ENCODE data around the gene CCDC185.

- TF ChIP-seq AEBP2 (tag by site-specific recombination; IDR thresholded peaks at IDR 0.05; ENCODE audit: borderline replicate concordance) = no peak
- no peak for TF ChIP-seq ZSCAN16 (tag by site-specific recombination; IDR thresholded peaks at IDR 0.05)
- TF ChIP-seq MZF1 (tag by site-specific recombination; IDR thresholded peaks at IDR 0.05; ENCODE audit: borderline replicate concordance) = no peak
- TF ChIP-seq ZNF596 (tag by site-specific recombination; IDR thresholded peaks at IDR 0.05) = no peak
- TF ChIP-seq ZBTB17 (tag by site-specific recombination; IDR thresholded peaks at IDR 0.05) = no peak
- no peak for TF ChIP-seq CTCF (tag by site-specific recombination; IDR thresholded peaks at IDR 0.05)
- no peak for TF ChIP-seq ZNF248 (tag by site-specific recombination; IDR thresholded peaks at IDR 0.05)
- TF ChIP-seq KLF17 (tag by site-specific recombination; IDR thresholded peaks at IDR 0.05) = no peak
- no peak for TF ChIP-seq ZNF112 (tag by site-specific recombination; IDR thresholded peaks at IDR 0.05)
These were observed 2.6 kb upstream of the CCDC185 start for GRCh38 chr1:223390618-223391017.

All from HEK293 (cell line).